ENCODE data around the gene TNFRSF4. TPM values are rescaled to one million over a fixed set of nuclear protein-coding genes. Genes with fewer than 3 reads are reported as not detected.

Gene TNFRSF4
- total RNA-seq, 6 experiments from 2014 or later: 0.17 TPM; not detected in 5

- H3K27ac Mint-ChIP-seq: no peak overlapping the region
- H3K9me3 Mint-ChIP-seq: no peaks in the 10 kb centered on the region
- H3K36me3 Mint-ChIP-seq (ENCODE audit: low read depth): no peaks in the 10 kb centered on the region
- no peak for DNase-seq
- no peaks in the 10 kb centered on the region for H3K4me1 Mint-ChIP-seq (ENCODE audit: low read depth)
- H3K27me3 Mint-ChIP-seq (ENCODE audit: insufficient read depth): peaks cover 8% of the 10 kb centered on the region
- TF ChIP-seq, protein P1, sequence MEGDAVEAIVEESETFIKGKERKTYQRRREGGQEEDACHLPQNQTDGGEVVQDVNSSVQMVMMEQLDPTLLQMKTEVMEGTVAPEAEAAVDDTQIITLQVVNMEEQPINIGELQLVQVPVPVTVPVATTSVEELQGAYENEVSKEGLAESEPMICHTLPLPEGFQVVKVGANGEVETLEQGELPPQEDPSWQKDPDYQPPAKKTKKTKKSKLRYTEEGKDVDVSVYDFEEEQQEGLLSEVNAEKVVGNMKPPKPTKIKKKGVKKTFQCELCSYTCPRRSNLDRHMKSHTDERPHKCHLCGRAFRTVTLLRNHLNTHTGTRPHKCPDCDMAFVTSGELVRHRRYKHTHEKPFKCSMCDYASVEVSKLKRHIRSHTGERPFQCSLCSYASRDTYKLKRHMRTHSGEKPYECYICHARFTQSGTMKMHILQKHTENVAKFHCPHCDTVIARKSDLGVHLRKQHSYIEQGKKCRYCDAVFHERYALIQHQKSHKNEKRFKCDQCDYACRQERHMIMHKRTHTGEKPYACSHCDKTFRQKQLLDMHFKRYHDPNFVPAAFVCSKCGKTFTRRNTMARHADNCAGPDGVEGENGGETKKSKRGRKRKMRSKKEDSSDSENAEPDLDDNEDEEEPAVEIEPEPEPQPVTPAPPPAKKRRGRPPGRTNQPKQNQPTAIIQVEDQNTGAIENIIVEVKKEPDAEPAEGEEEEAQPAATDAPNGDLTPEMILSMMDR (IDR thresholded peaks at IDR 0.05): no peak
- no peak overlapping the region for H3K4me3 Mint-ChIP-seq
These were observed 32.0 kb downstream of the TNFRSF4 start for GRCh38 chr1:1181938-1182410.

DNA sequence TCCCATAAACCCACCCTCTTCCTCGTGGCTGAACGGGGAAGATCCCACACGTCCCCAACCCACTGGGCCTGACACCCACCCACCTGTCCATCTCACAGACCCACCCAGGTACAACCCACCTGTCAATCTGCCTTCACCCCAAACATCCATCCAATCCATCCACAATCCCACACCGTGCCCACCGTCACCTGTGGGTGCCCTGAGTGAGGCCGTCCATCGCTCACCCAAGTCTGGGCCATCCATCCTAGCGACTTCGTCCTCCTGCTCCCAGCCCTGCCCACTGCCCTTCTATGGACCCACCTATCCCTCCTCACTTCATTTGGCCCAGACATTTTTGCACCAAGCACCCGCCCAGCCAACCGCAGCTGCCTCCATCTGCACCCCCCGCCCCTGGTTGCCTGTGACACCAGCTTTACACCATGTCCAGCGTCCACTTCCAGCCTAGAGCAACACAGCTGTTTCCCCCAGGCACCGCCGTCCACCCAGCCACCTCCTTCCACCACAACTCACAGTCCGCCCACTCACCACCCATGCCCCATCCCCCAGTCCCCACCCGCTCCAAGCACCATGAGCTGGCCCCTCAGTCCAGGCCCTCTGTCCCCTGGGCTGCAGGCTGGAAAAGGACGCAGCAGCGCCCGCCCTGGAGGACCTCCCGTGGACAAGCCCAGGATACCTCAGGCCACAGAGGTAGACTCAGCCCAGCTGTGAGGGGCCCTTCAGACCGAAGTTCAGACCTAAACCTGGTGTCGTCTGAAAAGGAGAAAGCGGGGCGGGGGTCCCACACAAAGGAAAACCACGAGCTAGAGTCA lies 32.6 kb downstream of the TNFRSF4 start:
- TF ChIP-seq, protein P1 (IDR thresholded peaks at IDR 0.05): no peak

DNA sequence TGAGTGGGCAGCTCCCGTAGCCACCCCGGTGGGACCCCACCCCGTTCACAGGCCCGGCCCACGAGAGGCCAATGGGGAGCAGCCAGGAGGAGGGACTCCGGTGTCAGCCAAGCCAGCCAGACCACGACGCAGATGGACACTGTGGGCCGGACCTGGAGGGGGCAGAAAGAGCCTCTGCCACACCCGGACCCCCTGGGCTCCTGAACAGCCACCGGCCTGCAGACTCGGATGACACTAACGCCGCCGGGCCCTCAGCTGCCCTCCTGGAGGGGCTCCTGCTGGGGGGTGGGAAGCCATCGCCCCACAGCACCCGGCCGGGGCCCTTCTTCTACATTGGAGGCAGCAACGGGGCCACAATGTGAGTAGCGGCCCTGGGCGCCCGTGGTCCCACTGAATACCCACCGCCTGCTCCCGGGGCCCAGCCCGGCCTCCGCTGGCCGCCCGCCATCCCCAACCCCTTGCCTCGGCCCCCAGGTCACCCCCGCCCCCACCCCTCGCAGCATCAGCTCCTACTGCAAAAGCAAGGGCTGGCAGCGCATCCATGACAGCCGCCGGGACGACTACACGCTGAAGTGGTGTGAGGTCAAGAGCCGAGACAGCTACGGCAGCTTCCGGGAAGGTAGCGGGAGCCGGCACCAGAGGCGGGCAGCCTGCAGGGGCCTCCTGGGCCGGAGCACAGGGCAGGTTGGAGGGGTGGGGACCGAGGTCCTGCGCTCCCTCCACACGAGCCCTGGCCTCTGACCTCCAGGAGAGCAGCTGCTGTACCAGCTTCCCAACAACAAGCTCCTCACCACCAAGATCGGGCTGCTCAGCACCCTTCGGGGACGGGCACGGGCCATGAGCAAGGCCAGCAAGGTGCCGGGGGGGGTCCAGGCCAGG lies 33.7 kb downstream of the TNFRSF4 start:
- DNase-seq: no peak
- no peaks in the 10 kb centered on the region for H3K9me3 Mint-ChIP-seq
- H3K4me1 Mint-ChIP-seq (ENCODE audit: low read depth): no peaks in the 10 kb centered on the region
- no peaks in the 10 kb centered on the region for H3K36me3 Mint-ChIP-seq (ENCODE audit: low read depth)
- no peak overlapping the region for H3K27ac Mint-ChIP-seq
- TF ChIP-seq, protein P1 (IDR thresholded peaks at IDR 0.05): no peak
- peaks cover 22% of the 10 kb centered on the region for H3K27me3 Mint-ChIP-seq (ENCODE audit: insufficient read depth)
- no peak overlapping the region for H3K4me3 Mint-ChIP-seq

More for the DNA sequence above, 32.6 kb downstream of the TNFRSF4 start:
- H3K4me1 Mint-ChIP-seq (ENCODE audit: low read depth): no peaks in the 10 kb centered on the region
- no peak for DNase-seq
- no peak overlapping the region for H3K27ac Mint-ChIP-seq
- no peaks in the 10 kb centered on the region for H3K36me3 Mint-ChIP-seq (ENCODE audit: low read depth)
- H3K27me3 Mint-ChIP-seq (ENCODE audit: insufficient read depth): peaks cover 11% of the 10 kb centered on the region
- H3K4me3 Mint-ChIP-seq: no peak overlapping the region
- no peaks in the 10 kb centered on the region for H3K9me3 Mint-ChIP-seq

GRCh38 chr1:1179346-1179982 lies 34.5 kb downstream of the TNFRSF4 start:
- DNase-seq: no peak
- TF ChIP-seq, protein P1 (IDR thresholded peaks at IDR 0.05): no peak
- Mint-ChIP-seq H3K36me3 (ENCODE audit: low read depth) (no peaks in the 10 kb centered on the region), H3K4me1 (ENCODE audit: low read depth) (no peaks in the 10 kb centered on the region), H3K27ac (no peak overlapping the region), H3K27me3 (ENCODE audit: insufficient read depth) (peaks cover 25% of the 10 kb centered on the region), H3K9me3 (no peaks in the 10 kb centered on the region), H3K4me3 (no peak overlapping the region)

- Mint-ChIP-seq H3K27ac (no peak overlapping the region), H3K27me3 (ENCODE audit: insufficient read depth) (peaks cover 25% of the 10 kb centered on the region), H3K4me1 (ENCODE audit: low read depth) (no peaks in the 10 kb centered on the region), H3K4me3 (no peak overlapping the region), H3K9me3 (no peaks in the 10 kb centered on the region), H3K36me3 (ENCODE audit: low read depth) (no peaks in the 10 kb centered on the region)
- no peak for DNase-seq
- TF ChIP-seq, protein P1 (IDR thresholded peaks at IDR 0.05): no peak
These were observed 35.1 kb downstream of the TNFRSF4 start for GRCh38 chr1:1178794-1179331.
